RWPE1 (cell line): Measurements from ENCODE around the gene LSR.
"Not testable (repeated sequence)": the region's sequence is repeated elsewhere in the genome, so short reads cannot be mapped to it uniquely, and the experiment has no call there.

Experiments
- CTCF ChIA-PET: fragments of 350-600 bp; sonication (Branson Sonifier 250); formaldehyde crosslinking; extraction: SDS; loops from one replicate; lab custom pipeline; 2021; lab: Yijun Ruan, JAX
- POLR2A ChIA-PET: fragments of 400-600 bp; formaldehyde crosslinking; extraction: SDS; loops from one replicate; lab custom pipeline; 2020; ENCODE audit warnings: antibody characterized with exemption; ENCODE audit not compliant: low non-redundant PET; lab: Yijun Ruan, JAX
- DNase-seq: peaks from one replicate; pipeline ENCODE4 v3.0.0; 2012; ENCODE audit warnings: low spot score
- H3K27ac ChIP-seq: fragments of 450-650 bp; 2 replicates; pipeline ENCODE4 v1.5.1; 2017
- TF ChIP-seq, protein P1 (sequence below): fragments of 450-650 bp; conservative IDR thresholded peaks from 2 replicates; pipeline ENCODE4 v1.5.1; 2017; ENCODE audit warnings: low read depth, mild to moderate bottlenecking

The LSR gene

DNA sequence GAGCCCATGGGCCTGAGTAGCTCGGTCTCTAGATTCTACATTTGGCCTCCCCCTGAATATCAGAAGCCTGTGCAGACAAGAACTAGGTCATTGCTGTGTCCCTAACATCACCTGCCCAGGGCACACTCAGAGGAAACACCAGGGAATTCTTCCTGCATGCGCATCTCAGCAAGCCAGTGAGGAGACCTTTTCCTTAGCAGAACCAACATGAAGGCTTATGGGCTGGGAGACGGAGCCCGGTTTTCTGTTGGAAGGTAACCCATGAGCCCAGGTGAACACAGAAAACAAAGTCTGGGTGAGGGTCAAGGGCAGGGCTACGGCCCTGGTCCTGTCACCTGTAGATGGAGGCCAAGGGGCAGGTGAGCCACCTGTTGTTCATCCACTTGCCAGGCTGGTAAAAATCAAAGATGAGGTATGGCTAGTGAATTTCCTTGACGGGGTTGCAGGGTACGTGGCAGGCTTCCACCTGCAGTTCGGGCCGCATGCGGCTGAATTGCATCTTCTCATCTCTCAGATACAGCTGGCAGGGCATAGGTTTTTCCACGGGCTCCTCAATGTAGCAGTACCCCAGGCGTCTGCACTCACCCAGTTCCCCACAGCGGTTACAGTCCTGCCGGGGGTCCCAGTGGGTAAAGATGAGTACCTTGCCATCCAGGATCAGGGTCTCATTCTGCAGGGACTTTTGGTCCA is 16.7 kb upstream of the LSR start:
- TF ChIP-seq, protein P1, sequence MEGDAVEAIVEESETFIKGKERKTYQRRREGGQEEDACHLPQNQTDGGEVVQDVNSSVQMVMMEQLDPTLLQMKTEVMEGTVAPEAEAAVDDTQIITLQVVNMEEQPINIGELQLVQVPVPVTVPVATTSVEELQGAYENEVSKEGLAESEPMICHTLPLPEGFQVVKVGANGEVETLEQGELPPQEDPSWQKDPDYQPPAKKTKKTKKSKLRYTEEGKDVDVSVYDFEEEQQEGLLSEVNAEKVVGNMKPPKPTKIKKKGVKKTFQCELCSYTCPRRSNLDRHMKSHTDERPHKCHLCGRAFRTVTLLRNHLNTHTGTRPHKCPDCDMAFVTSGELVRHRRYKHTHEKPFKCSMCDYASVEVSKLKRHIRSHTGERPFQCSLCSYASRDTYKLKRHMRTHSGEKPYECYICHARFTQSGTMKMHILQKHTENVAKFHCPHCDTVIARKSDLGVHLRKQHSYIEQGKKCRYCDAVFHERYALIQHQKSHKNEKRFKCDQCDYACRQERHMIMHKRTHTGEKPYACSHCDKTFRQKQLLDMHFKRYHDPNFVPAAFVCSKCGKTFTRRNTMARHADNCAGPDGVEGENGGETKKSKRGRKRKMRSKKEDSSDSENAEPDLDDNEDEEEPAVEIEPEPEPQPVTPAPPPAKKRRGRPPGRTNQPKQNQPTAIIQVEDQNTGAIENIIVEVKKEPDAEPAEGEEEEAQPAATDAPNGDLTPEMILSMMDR = no peak
- no peak overlapping the region for H3K27ac ChIP-seq
- CTCF ChIA-PET = no interaction called here
- no peak for DNase-seq
- POLR2A ChIA-PET = no interaction called here

DNA sequence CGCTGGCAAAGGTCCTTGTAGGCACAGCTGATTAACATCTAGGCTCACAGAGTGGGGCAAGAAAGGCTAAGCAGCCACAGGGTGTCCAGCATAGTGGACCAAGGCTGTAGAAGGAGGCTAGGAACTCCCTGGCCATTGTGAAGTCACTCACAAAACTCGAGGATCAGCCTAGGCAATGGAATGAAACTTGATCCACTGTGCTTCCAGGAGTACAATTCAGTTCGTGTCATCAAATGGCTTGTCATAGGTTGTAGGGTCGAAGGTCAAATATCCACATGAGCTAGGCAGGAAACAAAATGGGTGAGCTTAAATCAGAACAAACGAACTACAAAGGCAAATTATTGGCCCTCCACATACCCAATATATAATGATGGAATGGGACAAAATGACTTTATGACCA is 15.9 kb upstream of the LSR start:
- CTCF ChIA-PET = no interaction called here
- POLR2A ChIA-PET = no interaction called here
- no peak for DNase-seq
- TF ChIP-seq, protein P1 = no peak
- H3K27ac ChIP-seq = no peak overlapping the region

DNA sequence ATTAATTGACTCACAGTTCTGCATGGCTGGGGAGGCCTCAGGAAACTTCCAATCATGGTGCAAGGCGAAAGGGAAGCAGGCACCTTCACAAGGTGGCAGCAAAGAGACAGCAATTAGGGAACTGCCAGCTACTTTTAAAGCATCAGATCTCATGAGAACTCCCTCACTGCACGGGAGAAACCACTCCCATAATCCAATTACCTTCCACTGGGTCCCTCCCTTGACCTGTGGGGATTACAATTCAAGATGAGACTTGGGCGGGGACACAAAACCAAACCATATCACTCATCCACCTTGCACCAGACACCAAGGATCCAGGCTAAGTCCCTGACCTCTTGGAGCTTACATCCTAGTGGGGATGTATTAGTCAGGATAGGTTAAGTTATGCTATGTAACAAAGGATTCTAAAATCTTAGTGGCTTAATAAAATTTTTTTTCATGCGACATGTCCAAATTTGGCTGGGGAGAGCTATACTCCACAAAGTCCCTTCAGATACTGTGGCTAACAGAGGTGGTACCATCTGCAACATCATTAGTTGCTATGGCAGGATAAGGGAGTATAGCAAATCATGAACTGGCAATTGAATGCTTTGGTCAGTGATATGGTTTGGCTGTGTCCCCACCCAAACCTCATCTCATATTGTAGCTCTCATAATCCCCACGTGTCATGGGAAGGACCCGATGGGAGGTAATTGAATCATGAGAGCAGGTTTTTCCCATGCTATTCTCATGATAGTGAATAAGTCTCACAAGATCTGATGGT is 12.0 kb upstream of the LSR start:
- ChIA-PET CTCF (no interaction called here), POLR2A (no interaction called here)
- H3K27ac ChIP-seq = no peak overlapping the region
- TF ChIP-seq, protein P1 = no peak
- no peak for DNase-seq

DNA sequence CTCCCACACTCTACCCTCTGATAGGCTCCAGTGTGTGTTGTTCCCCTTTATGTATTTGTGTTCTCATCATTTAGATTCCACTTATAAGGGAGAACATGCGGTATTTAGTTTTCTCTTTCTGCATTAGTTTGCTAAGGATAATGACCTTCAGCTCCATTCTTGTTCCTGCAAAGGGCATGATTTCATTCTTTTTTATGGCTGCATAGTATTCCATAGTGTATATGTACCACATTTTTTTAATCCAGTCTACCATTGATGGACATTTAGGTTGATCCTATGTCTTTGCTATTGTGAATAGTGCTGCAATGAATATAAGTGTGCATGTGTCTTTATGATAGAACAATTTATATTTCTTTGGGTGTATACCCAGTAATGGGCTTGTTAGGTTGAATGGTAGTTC is 9.2 kb upstream of the LSR start:
- CTCF ChIA-PET = interaction anchor here (1.0 kb wide), 1 partner anchor 86 kb away, joined by 3 read pairs; no protein-coding TSS in a partner anchor
- H3K27ac ChIP-seq, POLR2A ChIA-PET: not testable (repeated sequence)

DNA sequence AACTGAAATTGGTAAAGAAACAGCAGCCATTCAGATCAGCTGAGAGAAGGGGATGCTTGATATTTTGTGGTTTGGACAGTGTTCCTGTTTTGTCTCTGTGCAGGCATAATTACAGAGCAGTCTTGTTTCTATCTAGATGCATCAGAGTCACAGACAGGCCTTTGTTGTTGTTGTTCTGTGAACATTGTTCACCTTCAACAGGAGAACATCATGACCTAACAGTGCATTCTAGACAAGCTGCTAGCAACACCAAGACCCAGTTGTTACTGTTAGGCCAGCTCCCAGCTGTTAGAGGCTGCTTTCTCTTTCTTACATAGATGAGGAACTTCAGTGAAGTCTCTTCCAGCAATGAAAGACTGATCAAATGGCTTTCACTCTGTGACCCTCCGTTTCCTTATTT is 8.5 kb upstream of the LSR start:
- DNase-seq = no peak
- ChIA-PET CTCF (interaction anchor here (1.0 kb wide), 1 partner anchor 87 kb away, joined by 3 read pairs; no protein-coding TSS in a partner anchor), POLR2A (interaction anchor here (0.6 kb wide), 1 partner anchor 809 kb away, joined by 10 read pairs; no protein-coding TSS in a partner anchor)
- no peak overlapping the region for H3K27ac ChIP-seq
- TF ChIP-seq, protein P1 = no peak

More for the DNA sequence above, 9.2 kb upstream of the LSR start:
- not testable (repeated sequence) for DNase-seq

DNA sequence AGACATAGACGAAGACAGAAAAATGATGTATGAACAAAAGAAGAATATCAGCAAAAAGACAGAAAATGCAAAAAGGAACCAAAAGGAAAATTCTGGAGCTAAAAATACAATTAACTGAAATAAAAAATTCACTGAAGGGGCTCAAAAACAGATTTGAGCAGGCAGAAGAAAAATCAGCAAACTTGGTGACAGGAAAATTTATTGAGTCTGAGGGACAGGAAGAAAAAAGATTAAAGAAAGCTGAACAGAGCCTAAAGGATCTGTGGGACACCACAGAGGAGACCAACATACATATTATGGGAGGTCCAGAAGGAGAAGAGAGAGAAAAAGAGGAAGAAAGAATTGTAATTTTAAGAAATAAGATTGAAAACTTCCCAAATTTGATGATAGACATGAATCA is 7.4 kb upstream of the LSR start:
- POLR2A ChIA-PET = interaction anchor here (0.6 kb wide), 1 partner anchor 81 kb away, joined by 3 read pairs; no protein-coding TSS in a partner anchor
- no peak overlapping the region for H3K27ac ChIP-seq
- TF ChIP-seq, protein P1 = no peak
- DNase-seq = no peak
- CTCF ChIA-PET = no interaction called here
